Right ventricle myocardium superior (tissue), 1 donor: Measurements from ENCODE around the gene ARHGAP26. TPM values are rescaled to one million over a fixed set of nuclear protein-coding genes. Genes with fewer than 3 reads are reported as not detected.

Experiments used
- ATAC-seq: fragments of 200-7000 bp; cut with Tn5 transposase; one replicate; pipeline ENCODE4 v1.9.1; 2020; ENCODE audit warnings: mild to moderate bottlenecking; ENCODE audit not compliant: poor library complexity
- DNase-seq: peaks from one replicate; pipeline ENCODE4 v3.0.0-alpha.2; 2020
- intact Hi-C: fragments of 100-400 bp; cut with DNase I; formaldehyde crosslinking; loops from one replicate; pipeline ENCODE4 v1.11.2; 2022
- total RNA-seq: library from RNA; stranded (reverse); fragmentation: NEBNext Ultra II Directional; extraction: Animal tissue kit (Norgen Biotek cat#: 25700); gene quantifications from one replicate; pipeline ENCODE4 v1.2.1, GENCODE V29; 2021
- donor health status: DM: no; HTN: yes; CAD: no; lungs with severe emphysema.

Gene ARHGAP26
- total RNA-seq, 1 donor from 2014 or later = 32.5 TPM

DNA sequence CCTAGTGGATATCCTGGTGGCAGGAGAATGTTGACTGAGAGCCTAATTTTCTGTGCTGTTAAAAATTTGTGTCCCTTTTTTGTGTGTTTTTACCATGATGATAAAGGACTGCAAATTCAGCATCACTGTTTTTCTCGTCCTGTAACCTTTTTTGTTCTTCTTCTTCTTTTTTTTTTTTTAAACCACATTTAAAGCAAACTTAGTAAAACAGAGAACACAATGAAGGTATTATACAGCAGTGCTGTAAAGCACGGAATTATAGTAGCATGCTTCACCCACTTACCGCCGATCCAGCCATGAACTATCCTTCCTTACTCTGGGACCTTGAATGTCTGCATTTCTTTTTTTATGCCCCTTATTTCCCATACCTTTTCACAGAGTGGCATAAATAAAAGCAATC lies 280.0 kb downstream of the ARHGAP26 start:
- no peak for ATAC-seq
- intact Hi-C loops = loop anchor here (10.0 kb wide), 1 partner anchor 85 kb away; no protein-coding TSS in a partner anchor
- DNase-seq = no peak

DNA sequence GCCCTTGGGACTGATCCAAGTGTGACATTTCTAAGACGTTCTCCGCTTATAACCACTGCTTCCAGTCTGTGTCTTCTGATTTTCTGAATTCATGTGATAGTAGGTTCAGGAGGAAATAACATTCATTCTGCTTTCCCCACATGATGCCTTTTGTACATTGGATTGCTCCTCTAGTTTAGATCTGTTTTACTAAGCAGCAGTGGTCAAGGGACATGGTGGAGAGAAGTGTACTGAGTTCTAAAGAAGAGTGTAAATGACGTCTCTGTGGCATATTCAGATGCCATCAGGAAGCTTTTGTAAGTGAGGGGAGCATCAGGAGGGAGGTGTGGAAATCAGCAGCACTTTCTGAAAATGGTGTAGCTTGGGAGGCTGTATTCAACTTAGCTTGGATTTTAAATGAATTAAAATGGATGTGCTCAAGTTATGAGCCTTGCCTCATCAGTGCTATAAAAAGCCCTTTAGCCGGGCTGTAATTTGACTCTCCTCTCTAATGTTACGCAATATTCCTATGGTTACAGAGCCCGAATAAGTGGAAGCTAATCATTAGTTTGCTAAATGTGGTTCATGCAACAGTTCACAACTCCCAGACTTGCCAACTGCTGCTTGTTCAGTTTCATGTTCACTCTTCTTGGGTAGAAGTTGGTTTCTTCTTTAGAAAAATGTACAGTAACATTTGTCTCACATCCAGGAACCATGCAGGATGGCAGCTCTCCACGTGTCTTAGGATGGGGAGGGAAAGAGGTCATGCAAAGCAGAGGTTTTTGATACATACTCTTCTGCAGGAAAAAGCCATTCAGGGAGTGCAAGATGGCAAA lies 281.3 kb downstream of the ARHGAP26 start:
- ATAC-seq (peak; percentile 97), DNase-seq (no peak)
- intact Hi-C loops = loop anchor here (10.0 kb wide), 1 partner anchor 83 kb away; no protein-coding TSS in a partner anchor

DNA sequence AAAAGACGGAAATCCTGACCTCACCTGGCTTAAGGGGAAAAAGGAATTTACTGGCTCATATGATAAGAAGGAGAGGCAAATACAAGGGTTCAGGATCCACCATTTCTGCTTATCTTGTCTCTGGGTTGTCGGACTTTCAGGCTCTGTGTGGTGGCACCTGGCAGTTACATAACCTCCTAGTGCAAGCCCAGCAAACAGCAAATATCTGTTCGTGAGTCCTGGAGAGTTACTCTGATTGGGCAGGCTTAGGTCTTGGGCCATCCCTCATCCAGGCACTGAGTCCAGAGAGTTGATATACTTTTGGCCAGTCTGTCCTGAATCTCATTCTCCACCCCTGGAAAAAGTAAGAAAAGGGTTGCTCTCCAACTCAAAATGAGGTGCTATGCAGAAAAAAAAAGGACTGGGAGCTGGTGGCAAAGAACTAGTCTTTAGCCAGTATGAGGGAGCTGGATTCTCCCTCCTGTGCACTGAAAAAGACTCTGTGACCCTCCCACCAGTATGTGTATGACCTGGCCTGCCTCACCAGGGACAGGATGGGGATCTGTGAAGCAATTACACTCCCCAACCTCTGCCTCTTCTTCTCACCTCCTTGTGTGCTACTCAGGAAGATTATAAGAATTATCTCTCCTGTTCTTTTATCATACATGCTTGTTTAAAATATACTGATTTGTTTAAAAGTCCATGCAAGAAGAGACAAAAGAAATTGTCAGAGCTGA lies 282.9 kb downstream of the ARHGAP26 start:
- no peak for ATAC-seq
- intact Hi-C loops = loop anchor here (10.0 kb wide), 1 partner anchor 82 kb away; no protein-coding TSS in a partner anchor
- DNase-seq = no peak

DNA sequence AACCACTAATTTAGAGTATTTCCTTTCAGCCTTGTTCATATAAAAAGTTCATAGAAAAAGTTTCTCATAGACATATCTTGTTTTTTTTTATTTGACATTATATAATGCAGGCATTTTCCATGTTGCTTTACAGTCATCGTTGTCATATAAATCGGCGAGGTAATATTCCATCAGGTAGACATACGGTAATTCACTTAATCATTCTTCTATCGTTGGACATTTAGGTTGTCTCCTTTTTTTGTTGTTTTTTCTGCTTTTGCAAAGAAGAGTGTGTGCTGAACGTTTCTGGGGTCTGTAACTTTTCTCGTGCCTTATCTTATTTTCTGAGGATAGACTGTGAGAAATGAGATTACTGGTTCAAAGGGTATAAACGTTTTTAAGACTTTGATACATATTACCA lies 283.6 kb downstream of the ARHGAP26 start:
- intact Hi-C loops = loop anchor here (10.0 kb wide), 1 partner anchor 81 kb away; no protein-coding TSS in a partner anchor
- ATAC-seq = no peak
- no peak for DNase-seq

DNA sequence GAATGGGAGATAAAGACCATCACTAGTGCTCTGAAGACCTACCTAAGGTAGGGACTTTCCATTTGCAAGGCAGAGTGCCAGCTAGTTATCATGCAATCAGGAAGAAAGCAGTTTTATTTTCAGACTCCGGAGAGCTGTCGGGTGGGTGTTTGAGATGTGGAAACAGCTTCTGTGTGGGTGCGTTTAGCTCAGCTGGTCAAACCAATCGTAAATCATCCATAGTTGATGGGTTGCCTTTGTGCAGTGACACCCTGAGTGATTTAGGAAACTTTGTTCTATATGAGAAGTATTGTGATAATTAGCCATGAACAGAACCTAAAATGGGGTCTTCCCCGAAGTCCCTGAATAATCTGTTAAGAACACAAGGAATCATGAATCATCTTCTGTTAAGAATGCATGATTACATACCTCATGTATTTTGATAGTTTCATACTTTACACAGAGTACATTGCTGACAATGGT lies 284.3 kb downstream of the ARHGAP26 start:
- no peak for DNase-seq
- no peak for ATAC-seq
- intact Hi-C loops = loop anchor here (10.0 kb wide), 1 partner anchor 80 kb away; no protein-coding TSS in a partner anchor

DNA sequence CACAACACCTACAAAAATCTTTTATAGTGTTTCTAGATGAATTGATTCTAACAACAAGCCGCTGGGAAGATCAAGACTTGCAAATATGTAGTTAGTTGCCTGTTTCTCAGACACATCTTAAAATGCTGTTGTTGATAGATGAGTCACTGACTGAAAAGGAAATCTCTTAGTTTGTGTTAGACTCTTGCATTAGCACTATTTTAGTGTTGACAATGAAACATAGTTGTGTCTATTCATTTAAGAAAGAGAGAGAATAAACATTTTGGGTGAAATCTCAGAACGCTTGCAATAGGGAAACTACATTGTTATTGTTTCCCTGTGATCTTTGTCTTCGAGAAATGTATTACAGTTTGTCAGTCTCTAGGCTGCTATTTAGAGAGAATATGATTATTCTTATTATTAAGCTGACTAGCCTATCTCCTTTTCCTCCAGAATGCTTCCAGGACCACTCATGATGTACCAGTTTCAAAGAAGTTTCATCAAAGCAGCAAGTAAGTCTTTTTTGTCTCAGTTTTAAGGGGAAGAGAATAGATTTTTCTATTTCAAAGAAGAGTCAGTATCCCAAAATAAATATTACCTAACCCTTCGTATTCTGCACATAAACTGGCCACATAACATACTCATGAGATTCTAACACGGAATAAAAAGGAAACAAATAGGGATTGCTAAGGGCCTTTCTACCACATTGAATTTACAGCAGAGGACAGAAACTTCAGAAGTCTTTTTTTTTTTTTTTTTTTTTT lies 285.6 kb downstream of the ARHGAP26 start:
- ATAC-seq (no peak), DNase-seq (no peak)
- intact Hi-C loops = loop anchor here (10.0 kb wide), 1 partner anchor 79 kb away; no protein-coding TSS in a partner anchor

DNA sequence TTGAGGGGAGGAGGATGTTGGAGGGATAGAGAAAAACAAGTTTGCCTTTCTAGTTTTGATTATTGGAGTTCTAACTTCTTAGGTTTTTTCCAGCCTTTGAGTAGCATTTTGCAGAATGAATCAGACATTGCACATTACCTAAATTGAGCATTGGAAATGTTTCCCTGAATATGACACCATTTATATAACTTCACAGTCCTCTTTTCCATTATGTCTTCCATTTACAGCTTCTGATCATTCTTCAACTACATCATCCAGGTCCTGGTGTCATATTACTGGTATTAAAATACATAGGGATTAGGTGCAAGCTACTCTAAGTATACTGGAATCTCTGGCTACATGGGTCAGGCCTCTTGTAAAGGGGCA lies 286.1 kb downstream of the ARHGAP26 start:
- DNase-seq (no peak), ATAC-seq (no peak)
- intact Hi-C loops = loop anchor here (10.0 kb wide), 1 partner anchor 78 kb away; no protein-coding TSS in a partner anchor

DNA sequence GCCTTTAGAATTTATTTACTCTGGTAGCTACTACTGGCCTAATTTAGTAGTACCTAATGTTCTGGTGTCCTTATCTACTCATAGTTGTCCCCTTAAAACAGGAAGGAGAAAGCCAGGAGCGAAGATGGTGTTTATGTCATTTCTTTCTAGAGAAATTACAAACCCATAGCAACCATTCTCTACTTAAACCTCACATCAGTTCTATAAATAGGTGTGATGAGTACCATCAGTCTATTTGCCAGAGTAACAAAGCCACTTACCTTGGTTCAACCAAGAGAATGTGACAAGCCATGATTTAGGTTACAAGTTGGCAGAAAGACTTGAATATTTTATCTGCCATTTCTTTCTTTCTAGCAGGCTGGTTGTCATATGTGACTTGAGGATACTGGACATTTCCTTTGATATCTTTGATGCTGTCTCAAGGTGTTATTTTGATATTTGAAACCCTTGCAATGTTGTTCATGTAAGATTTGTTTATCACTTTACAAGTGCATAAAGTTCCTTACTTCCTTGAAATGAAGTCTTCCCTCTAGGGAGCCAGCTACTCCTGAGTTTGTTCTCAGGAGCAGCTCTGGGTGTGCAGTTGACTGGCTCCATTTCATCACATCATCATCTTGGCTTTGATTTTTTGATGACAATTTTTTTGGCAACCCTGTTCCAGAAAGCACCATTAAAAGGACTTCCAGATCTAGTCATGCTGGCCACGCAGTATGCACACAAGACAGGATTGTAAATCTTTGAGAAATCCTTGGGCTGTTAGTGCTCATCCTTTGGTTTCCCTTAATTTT lies 286.8 kb downstream of the ARHGAP26 start:
- DNase-seq = no peak
- intact Hi-C loops = loop anchor here (10.0 kb wide), 1 partner anchor 78 kb away; no protein-coding TSS in a partner anchor
- peak; percentile 73 for ATAC-seq

DNA sequence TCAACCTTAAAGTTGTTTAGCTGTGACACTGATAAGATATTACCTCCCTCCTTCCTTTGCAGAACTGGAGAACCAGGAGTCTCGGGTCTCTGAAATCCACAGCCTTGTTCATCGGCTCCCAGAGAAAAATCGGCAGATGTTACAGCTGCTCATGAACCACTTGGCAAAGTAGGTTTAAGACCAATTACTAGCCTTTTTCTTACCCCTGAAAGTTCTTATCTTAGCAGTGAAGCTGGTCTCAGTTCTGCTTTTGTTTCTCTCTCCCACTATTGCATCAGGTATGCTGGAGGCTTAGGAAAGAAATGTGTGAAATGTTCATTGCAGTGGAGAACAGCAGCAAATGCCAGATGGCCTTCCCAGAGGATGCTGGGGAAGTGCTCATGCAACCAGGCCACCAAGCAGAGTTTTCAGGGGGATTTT lies 287.4 kb downstream of the ARHGAP26 start:
- ATAC-seq (no peak), DNase-seq (no peak)
- intact Hi-C loops = loop anchor here (10.0 kb wide), 1 partner anchor 77 kb away; no protein-coding TSS in a partner anchor

DNA sequence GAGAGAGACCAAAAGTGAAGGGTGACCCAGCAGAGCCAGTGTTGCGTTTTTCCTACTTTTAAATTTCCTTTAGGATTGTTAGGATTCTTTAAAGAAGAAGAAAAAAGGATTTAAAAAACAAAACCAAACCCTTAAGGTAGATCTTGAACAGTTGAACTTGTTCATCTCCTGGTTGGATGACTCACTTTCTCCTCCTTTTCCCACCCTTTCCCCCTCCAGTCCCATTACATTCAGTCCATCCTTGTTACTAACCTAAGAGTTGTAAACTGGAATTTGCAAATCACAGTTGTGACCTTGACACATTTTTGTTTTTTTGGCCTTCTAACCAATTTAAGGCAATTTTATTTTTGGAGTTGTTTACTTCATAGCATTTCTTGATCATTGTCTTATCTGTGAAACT lies 289.2 kb downstream of the ARHGAP26 start:
- no peak for ATAC-seq
- intact Hi-C loops = loop anchor here (10.0 kb wide), 1 partner anchor 75 kb away; no protein-coding TSS in a partner anchor
- DNase-seq = no peak

DNA sequence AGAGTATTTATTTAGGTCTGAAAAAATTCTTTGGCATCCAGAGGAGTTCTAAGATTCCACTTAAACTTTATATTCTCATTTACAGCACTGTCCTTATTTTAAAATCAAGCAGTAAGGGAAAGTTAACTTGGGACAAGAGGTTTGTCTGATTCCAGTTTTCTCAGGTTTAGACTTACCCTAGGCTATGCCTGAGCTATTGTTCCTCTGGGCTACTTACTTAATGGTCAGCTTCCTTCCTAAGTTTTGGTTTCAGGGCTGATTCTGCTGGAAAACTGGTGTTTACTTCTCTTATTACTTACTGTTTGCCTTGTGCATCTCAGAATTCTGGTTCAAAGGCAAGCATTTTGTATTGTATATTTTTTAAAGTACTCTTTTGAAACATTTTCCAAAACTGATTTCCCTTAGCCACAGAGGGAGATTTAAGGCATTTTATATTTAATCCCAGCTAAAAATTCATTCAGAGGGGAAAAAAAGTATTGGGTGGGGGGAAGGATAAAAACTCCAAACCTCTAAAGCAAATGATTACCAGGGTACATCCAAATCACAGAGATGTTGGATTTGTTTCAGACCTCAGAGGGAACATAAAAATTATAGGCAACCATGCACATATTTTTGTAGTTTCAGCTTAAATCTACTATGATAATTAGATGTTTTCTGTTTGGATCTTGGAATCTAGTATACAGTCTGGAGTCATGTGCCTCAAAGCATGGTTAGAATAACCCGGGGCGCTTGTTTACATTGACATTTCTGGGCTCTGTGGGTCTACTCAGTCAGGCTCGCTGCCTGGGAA lies 290.0 kb downstream of the ARHGAP26 start:
- intact Hi-C loops = loop anchor here (10.0 kb wide), 1 partner anchor 75 kb away; no protein-coding TSS in a partner anchor
- DNase-seq (no peak), ATAC-seq (no peak)

DNA sequence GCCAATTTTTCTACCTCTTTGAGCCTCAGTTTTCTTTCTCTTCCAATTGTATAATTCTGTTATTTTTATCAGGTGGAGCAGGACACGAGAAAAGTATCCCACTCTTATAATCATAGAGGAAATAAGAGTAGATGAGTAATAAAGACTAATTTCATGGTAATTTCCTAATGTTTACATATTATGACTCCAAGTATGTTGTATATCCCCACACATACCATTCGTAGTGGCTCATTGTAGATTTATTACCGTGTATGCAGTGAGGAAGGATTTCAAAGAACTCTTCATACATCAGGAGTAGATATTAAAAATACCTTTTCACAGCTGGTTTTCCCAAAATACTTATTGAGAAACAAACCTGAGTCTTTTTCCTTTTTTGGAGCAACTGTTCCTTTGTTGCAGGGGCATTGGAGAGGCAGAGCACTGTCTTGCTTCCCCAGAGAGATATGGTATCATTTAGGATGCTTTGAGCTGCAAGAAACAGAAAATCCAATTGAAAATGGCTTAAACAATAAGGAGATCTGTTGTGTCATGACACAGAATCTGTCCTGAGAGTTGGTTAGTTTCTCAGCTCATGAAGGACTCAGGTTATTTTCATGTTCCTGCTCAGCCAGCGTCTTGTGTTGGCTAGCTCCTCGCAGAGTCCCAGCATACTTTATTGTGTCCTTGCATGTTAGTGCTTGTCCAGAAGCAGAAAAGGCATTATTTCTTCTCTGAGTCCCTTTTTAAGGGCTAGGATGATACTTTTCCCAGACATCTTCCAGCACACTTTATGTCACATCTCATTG lies 291.2 kb downstream of the ARHGAP26 start:
- intact Hi-C loops = no loop called here
- no peak for DNase-seq
- no peak for ATAC-seq

DNA sequence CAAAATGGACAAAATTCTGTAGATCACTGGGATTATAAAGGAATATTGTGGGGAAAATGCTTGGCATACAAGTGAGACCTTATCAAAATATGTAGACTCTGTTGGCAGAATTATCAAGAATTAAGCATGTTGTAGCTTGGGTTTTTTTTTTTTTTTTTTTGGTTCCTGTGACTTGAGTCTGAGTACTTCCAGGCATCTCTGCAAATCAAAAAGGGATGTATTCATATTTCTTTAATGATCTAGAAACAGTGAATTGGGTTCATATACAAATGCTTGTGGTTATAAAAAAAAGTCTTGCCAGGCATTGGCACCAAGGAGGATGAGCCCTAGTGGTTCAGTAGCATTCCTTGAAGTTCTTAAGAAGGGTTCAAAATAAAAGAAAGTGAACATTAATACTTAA lies 292.2 kb downstream of the ARHGAP26 start:
- DNase-seq (no peak), ATAC-seq (no peak)
- intact Hi-C loops = no loop called here

DNA sequence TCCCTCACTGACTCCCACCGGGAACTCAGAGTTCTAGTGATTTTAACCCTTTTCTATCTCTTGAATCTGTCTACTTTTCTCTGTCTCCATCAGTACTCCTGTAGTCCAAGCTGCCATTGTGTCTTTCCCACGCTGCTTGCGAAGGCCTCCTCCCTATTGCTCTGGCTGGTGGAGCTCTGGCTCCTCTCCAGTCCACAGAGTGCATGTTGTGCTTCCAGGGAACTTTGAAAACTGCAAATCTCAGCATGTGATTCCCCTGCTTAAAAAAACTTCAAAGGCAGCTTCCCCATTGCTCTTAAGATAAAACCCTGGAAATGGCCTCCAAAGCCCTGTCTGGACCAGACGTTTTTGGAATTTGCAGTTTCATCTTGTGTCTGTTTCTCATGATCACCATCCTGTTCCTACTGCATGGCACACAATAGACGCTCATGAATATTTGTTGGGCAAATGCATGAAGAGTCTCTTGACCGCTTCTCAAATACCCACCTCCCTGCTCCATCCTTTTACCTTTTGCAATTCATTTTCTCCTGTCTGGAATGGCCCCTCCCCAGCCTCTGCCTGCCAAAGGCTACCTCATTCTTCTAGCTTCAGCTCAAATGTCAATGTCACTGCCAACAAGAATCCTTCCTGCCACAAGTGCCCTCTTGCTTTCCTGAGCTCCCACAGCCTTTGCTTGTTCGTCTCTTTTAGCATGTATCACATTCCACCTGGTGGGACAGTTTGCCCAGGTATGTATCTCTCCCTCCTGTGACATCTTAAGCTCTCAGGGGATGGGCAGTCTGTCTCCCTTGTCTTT lies 293.2 kb downstream of the ARHGAP26 start:
- ATAC-seq = peak; percentile 87
- intact Hi-C loops = no loop called here
- DNase-seq = peak; percentile 84

DNA sequence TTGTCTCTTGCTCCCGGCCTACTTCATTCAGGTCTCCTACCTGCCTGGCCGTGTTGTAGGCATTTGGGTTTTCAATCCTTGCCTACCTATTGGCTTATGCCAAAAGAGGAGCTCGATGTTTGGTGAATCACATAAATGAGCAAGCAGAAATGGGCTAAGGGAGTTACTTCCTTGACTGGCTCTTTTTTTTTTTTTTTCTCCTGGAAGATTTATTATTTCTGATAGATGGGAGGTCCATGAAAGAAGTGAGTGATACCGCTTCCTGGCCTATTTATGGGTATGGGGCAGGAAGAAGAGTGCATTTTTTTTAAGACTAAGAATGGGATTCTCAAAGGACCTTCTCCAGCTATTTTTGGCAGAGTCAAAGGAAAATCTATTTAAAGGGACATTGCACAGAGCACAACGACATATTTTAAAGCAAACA lies 294.1 kb downstream of the ARHGAP26 start:
- no peak for DNase-seq
- intact Hi-C loops = no loop called here
- peak; percentile 42 for ATAC-seq

DNA sequence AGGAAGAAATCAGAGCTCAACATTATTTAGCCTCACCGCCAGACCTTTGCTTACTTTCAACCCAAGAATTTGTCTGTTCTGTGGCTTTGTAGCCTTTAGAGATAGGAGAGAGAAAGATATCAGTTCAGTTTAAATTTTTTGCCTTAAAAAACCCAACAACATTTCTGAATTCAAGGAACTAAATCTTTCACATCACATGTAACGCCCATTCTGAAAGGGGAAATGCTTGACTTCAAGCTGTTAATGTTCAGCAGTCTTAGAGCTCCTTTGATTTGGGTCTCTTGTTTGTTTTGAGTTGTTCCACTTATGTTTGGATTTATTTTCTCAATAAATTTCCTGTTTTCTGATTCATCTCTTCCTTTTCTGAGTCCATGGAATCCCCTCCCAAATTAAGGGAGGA lies 294.5 kb downstream of the ARHGAP26 start:
- ATAC-seq = no peak
- intact Hi-C loops = no loop called here

More for the DNA sequence above, 294.5 kb downstream of the ARHGAP26 start:
- no peak for DNase-seq
